Measurements from ENCODE around the gene ALPL. TPM values are rescaled to one million over a fixed set of nuclear protein-coding genes. Genes with fewer than 3 reads are reported as not detected.

ALPL gene
- total RNA-seq, 1 experiment from 2014 or later, result 84.8 TPM

DNA sequence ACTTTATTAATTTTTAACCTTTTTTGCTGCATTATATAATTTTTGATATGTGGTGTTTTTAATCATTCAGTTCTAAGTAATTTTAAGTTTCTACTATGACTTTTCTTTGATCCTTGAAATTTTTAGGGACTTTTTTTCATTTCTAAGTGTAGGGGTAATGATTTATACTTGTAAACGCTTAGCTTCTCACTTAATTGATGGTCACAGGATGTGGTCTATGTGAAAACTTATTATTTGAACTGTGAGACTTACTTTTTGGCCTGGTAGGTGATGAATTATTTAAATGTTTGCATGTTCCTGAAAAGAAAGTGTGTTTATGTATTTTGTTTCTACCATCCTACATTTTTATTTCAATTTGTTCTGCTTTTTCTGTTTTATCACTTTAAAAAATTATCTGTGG is 17.2 kb downstream of the ALPL start:
- H3K4me2 ChIP-seq (ENCODE audit: insufficient read depth, insufficient read length, low read length), result no peak overlapping the region
- Mint-ChIP-seq H3K4me3 (no peak overlapping the region), H3K36me3 (ENCODE audit: insufficient read depth in 1 of 3, low read depth in 3 of 3) (peaks cover 0 to 4% (median 0%) of the 10 kb centered on the region in 3 experiments; a peak in 2 of 7 replicates), H3K4me1 (peaks cover 20 to 45% of the 10 kb centered on the region in 2 experiments), H3K27ac (no peak overlapping the region), H3K27me3 (ENCODE audit: low read depth) (no peaks in the 10 kb centered on the region), H3K9me3 (no peaks in the 10 kb centered on the region)
- no peak overlapping the region for H3K27ac ChIP-seq (ENCODE audit: insufficient read length, low read depth, low read length)
- no peaks in the 10 kb centered on the region for H4K20me1 ChIP-seq (ENCODE audit: control insufficient read depth, insufficient read depth, insufficient read length)
- H4K5ac ChIP-seq (ENCODE audit: insufficient read length, low read depth, low read length), result no peak overlapping the region
- no peak overlapping the region for H3K14ac ChIP-seq (ENCODE audit: insufficient read depth, low read length)
- no peak overlapping the region for H2BK12ac ChIP-seq (ENCODE audit: insufficient read length, low read depth, low read length)
- no peaks in the 10 kb centered on the region for H3K79me1 ChIP-seq (ENCODE audit: insufficient read depth, low read depth, low read length, poor library complexity, severe bottlenecking)
- no peaks in the 10 kb centered on the region; the same call in 1 of the 2 replicates for H3K4me1 ChIP-seq (ENCODE audit: insufficient read depth, low read length)
- no peaks in the 10 kb centered on the region for H3K23me2 ChIP-seq (ENCODE audit: insufficient read length, low read depth, low read length, poor library complexity, severe bottlenecking)
- H3T11ph ChIP-seq (ENCODE audit: low read length), result no peak overlapping the region
- peaks cover 2% of the 10 kb centered on the region; the same call in 1 of the 2 replicates for H3K79me2 ChIP-seq (ENCODE audit: insufficient read depth, low read length)
- H3K56ac ChIP-seq (ENCODE audit: insufficient read length, low read depth, low read length), result no peak overlapping the region
- WGBS (ENCODE audit: extremely low coverage, insufficient read length, low lambda C conversion rate), result no CpG with 5 or more reads among the region's 1 CpG
- H2BK15ac ChIP-seq (ENCODE audit: low read depth, low read length), result no peak overlapping the region
- H3K18ac ChIP-seq (ENCODE audit: insufficient read length, low read depth, low read length), result no peak overlapping the region
- H3K23ac ChIP-seq (ENCODE audit: insufficient read length, low read depth, low read length), result no peak overlapping the region
- no peak overlapping the region for H2BK120ac ChIP-seq (ENCODE audit: low read depth, low read length, poor library complexity, severe bottlenecking)
- H4K8ac ChIP-seq (replicated peaks; ENCODE audit: insufficient read length, low read depth, low read length), result no peak overlapping the region
- H3K9me3 ChIP-seq (ENCODE audit: control insufficient read depth, low read depth, low read length), result no peaks in the 10 kb centered on the region
- no peak overlapping the region for H2AFZ ChIP-seq (ENCODE audit: low read length)
- H3K4ac ChIP-seq (ENCODE audit: low read depth, low read length), result no peak overlapping the region
- H3K27me3 ChIP-seq (ENCODE audit: insufficient read depth, low read length), result no peaks in the 10 kb centered on the region
- H3K9ac ChIP-seq (ENCODE audit: extremely low read depth, insufficient read length, low read length), result no peak overlapping the region
- DNase-seq, result no peak
- H2AK5ac ChIP-seq (ENCODE audit: insufficient read length, low read length), result no peak overlapping the region
- no peak overlapping the region for H2BK5ac ChIP-seq (ENCODE audit: insufficient read length, low read length)
- H2BK20ac ChIP-seq (ENCODE audit: low read depth, low read length, poor library complexity, severe bottlenecking), result no peak overlapping the region
- TF ChIP-seq CTCF (conservative IDR thresholded peaks at IDR 0.05), result no peak
- no peak overlapping the region for H4K91ac ChIP-seq (ENCODE audit: insufficient read length, low read depth, low read length)
